HepG2 (cell line): ENCODE data around the gene SLC35E4. TPM values are rescaled to one million over a fixed set of nuclear protein-coding genes. Genes with fewer than 3 reads are reported as not detected.

Experiments used
- EED ChIP-seq: sonication (generic); formaldehyde crosslinking; IDR thresholded peaks from 2 replicates; pipeline ENCODE4 v1.5.0; 2020; ENCODE audit warnings: mild to moderate bottlenecking, missing genetic modification reagents
- FOSL2 ChIP-seq: sonication (generic); formaldehyde crosslinking; IDR thresholded peaks from 2 replicates; pipeline ENCODE4 v1.4.0; 2020; ENCODE audit warnings: missing genetic modification reagents
- GABPB1 ChIP-seq: IDR thresholded peaks from 2 replicates; pipeline ENCODE4 v1.6.1; 2016; ENCODE audit warnings: mild to moderate bottlenecking, missing genetic modification reagents, moderate library complexity, missing compliant biosample characterization
- GPN1 ChIP-seq: sonication (generic); formaldehyde crosslinking; IDR thresholded peaks from 2 replicates; pipeline ENCODE4 v1.5.1; 2020; ENCODE audit warnings: missing genetic modification reagents, borderline replicate concordance
- HMG20A ChIP-seq: IDR thresholded peaks from 2 replicates; pipeline ENCODE4 v1.6.1; 2016; ENCODE audit warnings: borderline replicate concordance
- HMG20B ChIP-seq: conservative IDR thresholded peaks from 2 replicates; pipeline ENCODE4 v1.6.1; 2016; ENCODE audit warnings: missing genetic modification reagents, missing compliant biosample characterization
- HNRNPK ChIP-seq: fragments of 200-400 bp; formaldehyde crosslinking; IDR thresholded peaks from 2 replicates; pipeline ENCODE4 v1.6.1; 2018; ENCODE audit warnings: low read length, low read depth, moderate library complexity, mild to moderate bottlenecking; ENCODE audit not compliant: poor library complexity, severe bottlenecking
- HOXA3 ChIP-seq: sonication (generic); formaldehyde crosslinking; IDR thresholded peaks from 2 replicates; pipeline ENCODE4 v1.5.0; 2020; ENCODE audit warnings: missing genetic modification reagents
- KMT2A ChIP-seq: sonication (generic); formaldehyde crosslinking; IDR thresholded peaks from 2 replicates; pipeline ENCODE4 v1.4.0; 2020; ENCODE audit warnings: missing genetic modification reagents
- MEIS2 ChIP-seq: sonication (generic); formaldehyde crosslinking; IDR thresholded peaks from 2 replicates; pipeline ENCODE4 v1.9.0; 2021; ENCODE audit warnings: mild to moderate bottlenecking, missing genetic modification reagents
- MYC ChIP-seq: sonication (generic); formaldehyde crosslinking; IDR thresholded peaks from 2 replicates; pipeline ENCODE4 v1.9.0; 2021; ENCODE audit warnings: missing genetic modification reagents, borderline replicate concordance
- MYPOP ChIP-seq: sonication (generic); formaldehyde crosslinking; IDR thresholded peaks from 2 replicates; pipeline ENCODE4 v1.8.1; 2023; ENCODE audit warnings: mild to moderate bottlenecking, moderate library complexity, missing genetic modification reagents
- RAD21 ChIP-seq: fragments of 450-650 bp; formaldehyde crosslinking; IDR thresholded peaks from 2 replicates; pipeline ENCODE4 v1.5.0; 2020; ENCODE audit warnings: mild to moderate bottlenecking
- SETDB1 ChIP-seq: sonication (generic); formaldehyde crosslinking; IDR thresholded peaks from 2 replicates; pipeline ENCODE4 v1.5.1; 2020; ENCODE audit warnings: missing genetic modification reagents, mild to moderate bottlenecking, borderline replicate concordance
- SOX6 ChIP-seq, 2 experiments: fragments of 450-650 bp in 1 of 2; sonication (generic) in 1 of 2; formaldehyde crosslinking in 1 of 2; IDR thresholded peaks; 2 replicates each; pipeline versions ENCODE4 v1.4.0 to v1.6.1; 2017 to 2020; ENCODE audit warnings: antibody characterized with exemption in 1 of 2, mild to moderate bottlenecking in 1 of 2, missing genetic modification reagents in 1 of 2
- SRY ChIP-seq: sonication (generic); formaldehyde crosslinking; IDR thresholded peaks from 2 replicates; pipeline ENCODE4 v1.8.0; 2022; ENCODE audit warnings: mild to moderate bottlenecking, missing genetic modification reagents
- TBX2 ChIP-seq: sonication (generic); formaldehyde crosslinking; IDR thresholded peaks from 2 replicates; pipeline ENCODE4 v1.5.0; 2020; ENCODE audit warnings: missing genetic modification reagents, mild to moderate bottlenecking, borderline replicate concordance
- WIZ ChIP-seq: sonication (generic); formaldehyde crosslinking; IDR thresholded peaks from 2 replicates; pipeline ENCODE4 v1.5.1; 2020; ENCODE audit warnings: mild to moderate bottlenecking, missing genetic modification reagents
- ZBED4 ChIP-seq: sonication (generic); formaldehyde crosslinking; IDR thresholded peaks from 2 replicates; pipeline ENCODE4 v1.4.0; 2020; ENCODE audit warnings: missing genetic modification reagents, borderline replicate concordance
- ZNF615 ChIP-seq: sonication (generic); formaldehyde crosslinking; IDR thresholded peaks from 2 replicates; pipeline ENCODE4 v1.5.0; 2020; ENCODE audit warnings: mild to moderate bottlenecking, missing genetic modification reagents, borderline replicate concordance
- ZNF749 ChIP-seq: sonication (generic); formaldehyde crosslinking; IDR thresholded peaks from 2 replicates; pipeline ENCODE4 v1.8.0; 2022; ENCODE audit warnings: mild to moderate bottlenecking, missing genetic modification reagents, moderate library complexity, borderline replicate concordance
- ZNF800 ChIP-seq: sonication (generic); formaldehyde crosslinking; IDR thresholded peaks from 2 replicates; pipeline ENCODE4 v1.4.0; 2020; ENCODE audit warnings: missing genetic modification reagents
- polyA plus RNA-seq, 8 experiments: library from polyadenylated mRNA; depleted of rRNA in 3 of 8; stranded (reverse) in 7 of 8; unstranded in 1 of 8; fragments of >200 nt; fragmentation: Illumina TruSeq in 4 of 8; extraction: Trizol in 4 of 8; gene quantifications; 2 replicates each; pipeline versions ENCODE4 v1.2.1 to v1.2.3, GENCODE V29; 2011 to 2016; ENCODE audit warnings: low read depth in 4 of 8, missing spikeins in 1 of 8, mixed read lengths in 1 of 8; ENCODE audit not compliant: insufficient read depth in 1 of 8
- total RNA-seq, 5 experiments: library from RNA; depleted of rRNA; stranded (reverse); fragments of >200 nt; fragmentation: Illumina TruSeq; extraction: Trizol; gene quantifications; 2 replicates each; pipeline ENCODE4 v1.2.3, GENCODE V29; 2016; ENCODE audit warnings: low read depth in 1 of 5

SLC35E4 gene
- total and polyA plus RNA-seq, 2 of the 13 experiments (the other 11 are each of a cell fraction or from before 2014, with no cell fraction given) = 0.07 to 0.15 TPM

- TF ChIP-seq ZNF800 (CRISPR knock-in tag) (peak; percentile 61; the same call in 1 of the 2 replicates), HMG20B (CRISPR knock-in tag) (no peak), ZNF615 (CRISPR knock-in tag) (no peak), SOX6 (IDR thresholded peaks at IDR 0.05) (no peak), SOX6 (CRISPR knock-in tag; IDR thresholded peaks at IDR 0.05) (peak; percentile 36; the same call in 1 of the 2 replicates), GPN1 (no peak), FOSL2 (CRISPR knock-in tag) (peak; percentile 17; the same call in 1 of the 2 replicates), ZNF749 (CRISPR knock-in tag) (no peak), SETDB1 (CRISPR knock-in tag) (no peak), SRY (no peak), RAD21 (0 out of 2 replicates have a peak, but pooled peaks have one; percentile 19), HOXA3 (CRISPR knock-in tag) (no peak), HMG20A (CRISPR knock-in tag) (no peak), MYC (CRISPR knock-in tag) (no peak), MYPOP (CRISPR knock-in tag) (no peak; the same call in 1 of the 2 replicates), KMT2A (CRISPR knock-in tag) (no peak), ZBED4 (CRISPR knock-in tag) (peak; percentile 59; the same call in 1 of the 2 replicates), EED (0 out of 2 replicates have a peak, but pooled peaks have one; percentile 30), GABPB1 (CRISPR knock-in tag) (peak; percentile 72; the same call in 1 of the 2 replicates), WIZ (CRISPR knock-in tag) (no peak), TBX2 (CRISPR knock-in tag) (peak; percentile 28; the same call in 1 of the 2 replicates), MEIS2 (CRISPR knock-in tag) (no peak), HNRNPK (peak; percentile 66)
Measured at GRCh38 chr22:30667494-30668385, 32.2 kb downstream of the SLC35E4 start, which contains the start of gene DUSP18 (continued).
